Measurements from ENCODE around the gene MYO18A.

Gene MYO18A

DNA sequence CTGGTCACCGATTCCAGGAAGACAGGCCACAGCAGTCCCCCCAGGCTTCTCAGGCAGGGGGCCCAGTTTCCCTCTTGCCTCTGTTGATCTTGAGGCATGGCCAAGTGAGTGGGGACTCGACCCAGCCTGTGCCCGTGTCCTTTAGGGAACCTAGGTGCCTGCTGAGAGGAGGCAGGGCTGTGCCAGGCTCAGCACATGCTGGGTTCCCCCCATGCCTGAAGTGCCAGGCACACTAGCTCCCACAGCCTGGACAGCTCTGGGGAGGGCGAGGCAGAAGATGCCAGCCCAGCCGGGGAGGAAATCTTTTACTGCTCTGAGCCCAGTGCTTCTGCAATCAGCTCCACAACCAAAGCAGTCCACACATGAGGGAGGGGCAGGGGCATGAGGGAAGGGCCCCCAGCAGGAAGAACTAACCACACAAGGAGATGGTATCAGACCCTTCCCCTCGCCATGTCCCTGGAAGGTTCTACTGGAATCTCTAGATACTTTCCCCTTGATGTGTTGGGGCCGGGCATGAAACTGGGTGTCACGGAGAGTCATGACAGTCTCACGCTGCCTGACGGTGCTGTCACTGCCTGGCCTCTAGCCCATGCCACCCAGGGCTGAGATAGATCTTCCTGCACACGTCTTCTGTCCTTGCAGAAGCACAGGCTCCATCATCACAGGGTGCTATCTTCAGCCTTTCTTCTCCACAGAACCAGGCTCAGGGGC is 25.5 kb downstream of the MYO18A start:
- H3K4me3 ChIP-seq (ENCODE audit: low read length) = no peak overlapping the region
- no peak for TF ChIP-seq CTCF (conservative IDR thresholded peaks at IDR 0.05; ENCODE audit: low read length)
- DNase-seq (ENCODE audit: low read depth) = no peak

DNA sequence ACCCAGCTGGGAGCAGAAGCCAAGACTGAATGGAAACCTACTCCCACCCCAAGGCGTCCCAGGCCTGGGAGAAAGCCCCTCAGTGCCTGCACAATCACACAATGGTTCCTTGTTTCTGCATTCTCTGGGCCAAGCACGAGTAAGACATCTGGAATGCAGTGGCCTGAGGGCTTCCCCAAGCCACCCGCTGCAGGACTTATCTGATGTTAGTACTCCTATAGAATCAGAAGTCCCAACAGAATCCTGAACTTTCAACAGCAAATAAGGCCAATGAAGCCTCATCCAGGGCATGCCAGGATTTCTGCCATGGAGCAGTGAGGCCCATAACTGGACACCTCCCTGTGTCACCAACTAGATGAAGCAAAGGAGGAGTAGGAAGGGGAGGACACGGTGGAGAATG is 28.6 kb downstream of the MYO18A start:
- DNase-seq (ENCODE audit: low read depth) = peak; percentile 39
- no peak for TF ChIP-seq CTCF (conservative IDR thresholded peaks at IDR 0.05; ENCODE audit: low read length)
- H3K4me3 ChIP-seq (ENCODE audit: low read length) = no peak overlapping the region

GRCh38 chr17:29150161-29150560 is 30.0 kb downstream of the MYO18A start:
- TF ChIP-seq CTCF (conservative IDR thresholded peaks at IDR 0.05; ENCODE audit: low read length) = no peak
- no peak overlapping the region for H3K4me3 ChIP-seq (ENCODE audit: low read length)
- DNase-seq (ENCODE audit: low read depth) = no peak

DNA sequence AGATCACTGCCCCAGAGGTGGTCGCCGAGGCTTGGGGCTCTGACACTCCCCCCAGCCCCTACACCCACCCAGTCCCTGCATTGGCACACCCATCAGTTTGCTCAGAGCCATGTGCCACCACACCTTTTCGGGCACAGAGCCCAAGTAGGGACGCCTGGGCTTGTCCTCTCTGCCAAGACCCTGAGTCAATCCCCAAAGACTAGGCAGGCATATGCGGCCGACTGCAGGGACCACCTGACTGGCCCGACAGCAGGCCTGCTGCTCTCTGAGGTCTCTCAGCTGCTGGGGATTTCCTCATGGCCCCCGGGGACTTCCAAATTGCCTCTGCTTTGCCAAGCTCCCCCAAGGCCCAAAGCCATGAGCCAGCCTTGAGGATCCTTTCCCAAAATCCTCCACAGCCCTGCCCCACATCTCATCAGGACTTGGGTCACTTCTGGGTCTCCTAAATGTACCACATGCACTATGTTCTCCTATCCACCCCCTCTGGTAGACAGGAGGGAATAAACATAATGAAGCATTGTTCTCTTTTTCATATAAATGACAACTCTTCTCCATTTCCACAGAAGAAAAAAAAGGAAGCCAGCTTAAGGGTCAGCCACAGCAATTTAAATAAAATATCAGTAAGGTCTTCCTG is 30.6 kb downstream of the MYO18A start:
- no peak for DNase-seq (ENCODE audit: low read depth)
- peak overlapping the region; percentile 48 for H3K4me3 ChIP-seq (ENCODE audit: low read length)
- TF ChIP-seq CTCF (conservative IDR thresholded peaks at IDR 0.05; ENCODE audit: low read length) = no peak

- peak; percentile 88 for DNase-seq (ENCODE audit: low read depth)
- peak overlapping the region; percentile 52 for H3K4me3 ChIP-seq (ENCODE audit: low read length)
- TF ChIP-seq CTCF (conservative IDR thresholded peaks at IDR 0.05; ENCODE audit: low read length) = peak; percentile 76
Measured at GRCh38 chr17:29148790-29149430, 31.3 kb downstream of the MYO18A start.

DNA sequence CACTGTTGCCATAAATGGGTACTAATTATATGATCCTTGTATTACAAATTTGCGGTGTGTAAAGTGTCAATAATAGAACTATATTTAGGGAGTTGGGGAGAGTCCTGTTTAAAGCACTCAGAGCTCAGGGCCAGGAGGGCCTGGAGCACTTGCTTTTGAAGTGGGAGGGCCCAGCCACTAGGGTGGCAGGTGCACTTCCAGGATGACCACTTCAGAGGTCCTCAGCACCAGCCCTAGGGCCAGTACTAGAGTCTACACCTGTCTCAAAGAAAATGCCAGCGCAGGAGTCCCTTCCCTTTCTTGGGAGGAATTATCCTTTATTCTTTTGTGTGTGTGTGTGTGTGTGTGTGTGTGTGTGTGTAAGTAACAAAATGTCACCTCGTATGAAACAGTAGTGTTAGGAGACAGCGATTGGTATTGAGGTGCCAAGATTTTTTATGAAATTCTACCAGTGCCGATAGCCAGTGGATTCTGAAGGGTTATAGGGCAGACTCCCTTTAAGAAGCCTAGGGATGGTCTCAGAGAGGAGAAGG is 31.9 kb downstream of the MYO18A start:
- DNase-seq (ENCODE audit: low read depth) = no peak
- peak overlapping the region; percentile 52 for H3K4me3 ChIP-seq (ENCODE audit: low read length)
- no peak for TF ChIP-seq CTCF (conservative IDR thresholded peaks at IDR 0.05; ENCODE audit: low read length)

Measured in AG10803 (cell line).